A673 (cell line): ENCODE data around the gene SMOC1.

Source experiments
- CTCF ChIP-seq: fragments of 300-800, 200-600 bp; sonication (generic); conservative IDR thresholded peaks from 2 replicates; pipeline ENCODE4 v1.5.1; 2017; ENCODE audit warnings: low read depth, mild to moderate bottlenecking, antibody characterized with exemption, low read length, moderate library complexity, mixed read lengths
- EZH2 ChIP-seq: fragments of 200-600 bp; sonication (generic); IDR thresholded peaks from 2 replicates; pipeline ENCODE4 v1.6.1; 2017; ENCODE audit warnings: borderline replicate concordance, low read depth, mild to moderate bottlenecking, mixed read lengths, antibody characterized with exemption, low read length; ENCODE audit not compliant: poor library complexity, severe bottlenecking

GRCh38 chr14:69880893-69881292 is 1.7 kb downstream of the SMOC1 start:
- no peak for TF ChIP-seq EZH2
- no peak for TF ChIP-seq CTCF
